GM12873 (cell line): ENCODE measurements around the gene TRIM2.

Source experiments
- CTCF ChIP-seq: IDR thresholded peaks from 2 replicates; pipeline ENCODE4 v1.5.1; 2012; ENCODE audit warnings: low read depth, mild to moderate bottlenecking, moderate library complexity, low read length, control low read depth; ENCODE audit not compliant: insufficient read depth; ENCODE audit errors: missing control alignments

Gene TRIM2

GRCh38 chr4:153245775-153246174 lies 41.5 kb downstream of the TRIM2 start:
- TF ChIP-seq CTCF: no peak

- TF ChIP-seq CTCF: no peak
These were observed 42.3 kb downstream of the TRIM2 start for GRCh38 chr4:153246446-153247115.

GRCh38 chr4:153247116-153247490 lies 42.9 kb downstream of the TRIM2 start:
- TF ChIP-seq CTCF: no peak

- TF ChIP-seq CTCF: no peak
These were observed 44.5 kb downstream of the TRIM2 start for GRCh38 chr4:153248641-153249198.

GRCh38 chr4:153249199-153250041 lies 45.2 kb downstream of the TRIM2 start:
- TF ChIP-seq CTCF: no peak

- TF ChIP-seq CTCF: no peak
These were observed 47.9 kb downstream of the TRIM2 start for GRCh38 chr4:153252122-153252521.

- TF ChIP-seq CTCF: no peak
These were observed 51.0 kb downstream of the TRIM2 start for GRCh38 chr4:153255233-153255632.
